ENCODE results near the gene HLA-B.

Gene HLA-B

DNA sequence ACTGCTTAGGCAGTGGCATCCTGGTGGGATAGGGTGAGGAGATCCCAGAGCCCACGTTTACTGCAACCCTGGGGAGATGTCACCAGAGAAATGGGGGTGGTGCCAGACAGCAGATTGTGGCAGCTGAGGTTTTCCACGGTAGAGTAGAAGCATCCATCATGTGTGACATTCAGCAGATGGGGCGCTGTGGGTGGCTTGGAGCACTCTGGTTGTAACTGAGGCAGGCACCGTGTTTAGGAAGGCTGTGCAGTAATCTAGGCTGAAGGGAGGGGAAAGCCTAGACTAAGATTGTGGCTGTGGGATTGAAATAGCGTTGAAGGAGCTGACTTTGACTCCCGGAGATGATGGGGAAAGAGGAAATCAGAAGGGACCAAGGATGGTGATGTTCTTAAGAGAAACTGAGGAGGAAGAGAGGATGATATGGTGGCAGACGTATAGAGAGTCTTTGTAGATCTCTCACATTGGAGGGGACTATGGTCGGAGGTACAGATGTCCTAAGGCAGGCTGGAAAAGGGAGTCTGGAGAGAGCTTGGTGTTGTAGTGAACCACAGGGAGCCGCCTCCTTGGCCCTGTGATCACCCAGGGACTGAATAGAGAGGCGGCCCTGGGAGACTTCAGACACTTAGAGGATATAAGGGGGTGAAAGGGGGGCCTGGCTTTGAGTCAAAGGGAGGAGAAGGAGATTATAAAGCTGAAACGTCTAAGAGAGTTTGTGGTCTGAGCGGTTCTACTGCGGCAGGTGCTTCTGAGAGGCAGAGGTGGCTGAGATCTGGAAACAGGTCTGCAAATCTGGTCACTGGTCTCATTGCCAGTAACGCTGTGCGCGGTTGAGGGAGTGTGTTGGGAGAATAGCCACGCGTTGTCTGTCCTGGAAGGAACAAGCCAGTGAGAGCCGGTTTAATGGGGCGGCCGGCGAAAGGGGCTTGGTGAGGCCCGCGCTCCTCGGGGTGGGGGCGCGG is 45.6 kb upstream of the HLA-B start:
- TF ChIP-seq, protein P1, sequence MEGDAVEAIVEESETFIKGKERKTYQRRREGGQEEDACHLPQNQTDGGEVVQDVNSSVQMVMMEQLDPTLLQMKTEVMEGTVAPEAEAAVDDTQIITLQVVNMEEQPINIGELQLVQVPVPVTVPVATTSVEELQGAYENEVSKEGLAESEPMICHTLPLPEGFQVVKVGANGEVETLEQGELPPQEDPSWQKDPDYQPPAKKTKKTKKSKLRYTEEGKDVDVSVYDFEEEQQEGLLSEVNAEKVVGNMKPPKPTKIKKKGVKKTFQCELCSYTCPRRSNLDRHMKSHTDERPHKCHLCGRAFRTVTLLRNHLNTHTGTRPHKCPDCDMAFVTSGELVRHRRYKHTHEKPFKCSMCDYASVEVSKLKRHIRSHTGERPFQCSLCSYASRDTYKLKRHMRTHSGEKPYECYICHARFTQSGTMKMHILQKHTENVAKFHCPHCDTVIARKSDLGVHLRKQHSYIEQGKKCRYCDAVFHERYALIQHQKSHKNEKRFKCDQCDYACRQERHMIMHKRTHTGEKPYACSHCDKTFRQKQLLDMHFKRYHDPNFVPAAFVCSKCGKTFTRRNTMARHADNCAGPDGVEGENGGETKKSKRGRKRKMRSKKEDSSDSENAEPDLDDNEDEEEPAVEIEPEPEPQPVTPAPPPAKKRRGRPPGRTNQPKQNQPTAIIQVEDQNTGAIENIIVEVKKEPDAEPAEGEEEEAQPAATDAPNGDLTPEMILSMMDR (conservative IDR thresholded peaks at IDR 0.05; ENCODE audit: low read depth, low read length) = no peak
- no peak overlapping the region for H3K27ac ChIP-seq
- H2AFZ ChIP-seq (ENCODE audit: low read depth) = 0 out of 2 replicates have a peak overlapping the region, but pooled peaks have one; percentile 44
- H3K36me3 ChIP-seq (ENCODE audit: insufficient read depth) = no peaks in the 10 kb centered on the region
- H3K9ac ChIP-seq = no peak overlapping the region
- H3K4me2 ChIP-seq = peak overlapping the region; percentile 54
- H3K4me1 ChIP-seq (ENCODE audit: low read depth, poor library complexity, severe bottlenecking) = peaks cover 34% of the 10 kb centered on the region
- no peak overlapping the region for H3K4me3 ChIP-seq (IDR thresholded peaks at IDR 0.05; ENCODE audit: insufficient read depth, low read depth, low read length)
- no peaks in the 10 kb centered on the region for H3K27me3 ChIP-seq (ENCODE audit: insufficient read depth, low read depth)
- peaks cover 14% of the 10 kb centered on the region for H3K79me2 ChIP-seq (ENCODE audit: insufficient read depth, low read depth)
- H4K20me1 ChIP-seq (ENCODE audit: insufficient read depth) = no peaks in the 10 kb centered on the region

DNA sequence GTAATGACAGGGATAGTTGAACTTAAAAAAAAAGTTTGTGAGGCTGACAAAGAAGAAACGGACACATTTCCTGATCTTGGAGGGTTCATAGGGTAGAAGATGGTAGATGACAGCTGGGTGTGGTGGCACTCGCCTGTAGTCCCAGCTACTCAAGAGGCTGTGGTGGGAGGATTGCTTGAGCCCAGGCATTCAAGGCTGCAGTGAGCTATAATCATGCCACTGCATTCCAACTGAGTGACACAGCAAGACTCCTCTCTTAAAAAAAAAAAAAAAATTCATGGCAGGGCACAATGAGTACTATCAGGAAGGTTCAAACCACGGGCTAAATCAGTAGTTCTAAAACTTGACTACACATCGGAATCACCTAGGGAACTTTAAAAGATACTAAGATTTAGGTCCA is 44.4 kb upstream of the HLA-B start:
- Histone ChIP-seq H3K4me1 (ENCODE audit: low read depth, poor library complexity, severe bottlenecking) (peaks cover 45% of the 10 kb centered on the region), H3K4me3 (IDR thresholded peaks at IDR 0.05; ENCODE audit: insufficient read depth, low read depth, low read length) (no peak overlapping the region), H2AFZ (ENCODE audit: low read depth) (0 out of 2 replicates have a peak overlapping the region, but pooled peaks have one; percentile 94), H4K20me1 (ENCODE audit: insufficient read depth) (no peaks in the 10 kb centered on the region), H3K27ac (no peak overlapping the region), H3K4me2 (peak overlapping the region; percentile 91), H3K36me3 (ENCODE audit: insufficient read depth) (no peaks in the 10 kb centered on the region), H3K27me3 (ENCODE audit: insufficient read depth, low read depth) (no peaks in the 10 kb centered on the region), H3K79me2 (ENCODE audit: insufficient read depth, low read depth) (peaks cover 7% of the 10 kb centered on the region; the same call in 1 of the 2 replicates), H3K9ac (no peak overlapping the region)
- TF ChIP-seq, protein P1 (conservative IDR thresholded peaks at IDR 0.05; ENCODE audit: low read depth, low read length) = no peak

DNA sequence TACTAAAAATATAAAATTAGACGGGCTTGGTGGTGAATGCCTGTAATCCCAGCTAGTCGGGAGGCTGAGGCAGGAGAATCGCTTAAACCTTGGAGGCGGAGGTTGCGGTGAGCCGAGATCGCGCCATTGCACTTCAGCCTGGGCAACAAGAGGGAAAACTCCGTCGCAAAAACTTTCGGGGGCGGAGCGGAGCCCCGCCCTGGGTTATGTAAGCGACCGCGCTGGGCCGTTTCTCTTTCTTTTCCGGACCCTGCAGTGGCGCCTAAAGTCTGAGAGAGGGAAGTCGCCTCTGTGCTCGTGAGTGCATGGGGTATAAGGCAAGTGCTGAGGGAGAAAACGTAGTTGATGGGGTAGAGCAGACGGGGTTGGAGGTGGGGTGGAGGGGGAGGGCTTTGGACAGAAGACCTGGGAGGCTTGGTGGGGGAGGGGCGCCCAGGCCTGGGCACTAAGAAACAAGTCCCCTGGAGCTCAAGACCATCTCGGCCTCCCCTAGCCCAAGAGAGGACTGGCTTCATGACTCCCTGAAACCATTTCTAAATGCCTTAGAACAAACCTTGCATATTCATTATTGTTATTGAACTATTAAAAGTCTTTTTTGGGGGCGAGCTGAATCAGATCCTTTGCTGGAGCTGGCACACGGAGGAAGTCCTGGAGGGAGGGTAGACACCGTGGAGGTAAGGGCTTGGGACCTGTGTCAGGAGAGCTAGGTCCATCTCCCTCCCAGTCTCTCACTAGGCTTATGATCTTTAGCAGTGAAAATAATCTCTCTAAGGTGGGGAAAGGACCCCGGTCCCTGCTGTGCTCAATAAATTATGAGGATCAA is 43.7 kb upstream of the HLA-B start:
- Histone ChIP-seq H4K20me1 (ENCODE audit: insufficient read depth) (no peaks in the 10 kb centered on the region), H3K79me2 (ENCODE audit: insufficient read depth, low read depth) (peaks cover 7% of the 10 kb centered on the region; the same call in 1 of the 2 replicates), H2AFZ (ENCODE audit: low read depth) (peak overlapping the region; percentile 94), H3K27ac (peak overlapping the region; percentile 55), H3K4me2 (peak overlapping the region; percentile 91), H3K36me3 (ENCODE audit: insufficient read depth) (no peaks in the 10 kb centered on the region), H3K4me3 (IDR thresholded peaks at IDR 0.05; ENCODE audit: insufficient read depth, low read depth, low read length) (no peak overlapping the region), H3K27me3 (ENCODE audit: insufficient read depth, low read depth) (no peaks in the 10 kb centered on the region), H3K4me1 (ENCODE audit: low read depth, poor library complexity, severe bottlenecking) (peaks cover 46% of the 10 kb centered on the region), H3K9ac (peak overlapping the region; percentile 73; the same call in 1 of the 2 replicates)
- TF ChIP-seq, protein P1 (conservative IDR thresholded peaks at IDR 0.05; ENCODE audit: low read depth, low read length) = no peak

All from KMS-11 (cell line).